Activated naive CD8-positive, alpha-beta T cell (primary cell): Measurements from ENCODE around the gene OR8B3.
"Not testable (repeated sequence)": the region's sequence is repeated elsewhere in the genome, so short reads cannot be mapped to it uniquely, and the experiment has no call there.

ENCODE experiments used
- H3K27ac Mint-ChIP-seq: one replicate; pipeline ENCODE4 v1.8.0; 2021; ENCODE audit warnings: mixed read lengths
- H3K27me3 Mint-ChIP-seq: one replicate; pipeline ENCODE4 v1.8.0; 2021; ENCODE audit warnings: mixed read lengths
- H3K36me3 Mint-ChIP-seq: one replicate; pipeline ENCODE4 v1.8.0; 2021; ENCODE audit warnings: mixed read lengths
- H3K4me1 Mint-ChIP-seq: one replicate; pipeline ENCODE4 v1.8.0; 2021; ENCODE audit warnings: low read depth, mixed read lengths
- H3K4me3 Mint-ChIP-seq: one replicate; pipeline ENCODE4 v1.8.0; 2021; ENCODE audit warnings: mild to moderate bottlenecking, mixed read lengths
- H3K9me3 Mint-ChIP-seq: one replicate; pipeline ENCODE4 v1.8.0; 2021; ENCODE audit warnings: low read depth, mixed read lengths

The OR8B3 gene

DNA sequence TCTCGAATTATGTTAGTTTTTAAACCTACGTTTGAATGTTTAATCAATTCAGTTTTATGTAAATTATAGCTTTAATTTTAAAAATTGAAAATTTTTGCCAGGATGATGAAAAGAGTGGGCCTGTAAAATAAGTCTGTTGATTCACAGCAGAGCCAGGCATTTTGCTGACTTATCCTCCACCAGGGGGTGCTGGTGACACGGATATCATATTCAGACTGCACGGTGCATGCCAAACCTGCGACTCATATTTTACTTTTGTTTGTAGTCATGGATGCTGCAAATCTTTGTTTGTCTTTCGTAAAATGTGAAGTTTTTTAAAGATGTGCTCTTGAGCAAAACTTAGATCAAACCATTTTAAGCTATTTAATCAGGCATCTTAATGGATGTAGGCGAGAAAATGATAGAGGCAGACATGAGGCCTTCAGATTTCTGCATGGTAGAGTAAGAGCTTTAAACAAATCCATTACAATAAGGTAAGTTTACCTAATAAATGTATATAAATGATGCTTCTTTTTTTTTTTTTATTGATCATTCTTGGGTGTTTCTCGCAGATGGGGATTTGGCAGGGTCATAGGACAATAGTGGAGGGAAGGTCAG lies 3.6 kb upstream of the OR8B3 start:
- no peaks in the 10 kb centered on the region for H3K36me3 Mint-ChIP-seq
- no peak overlapping the region for H3K4me3 Mint-ChIP-seq
- H3K27ac Mint-ChIP-seq, result no peak overlapping the region
- H3K4me1 Mint-ChIP-seq, result no peaks in the 10 kb centered on the region
- peaks cover 5% of the 10 kb centered on the region for H3K27me3 Mint-ChIP-seq
- H3K9me3 Mint-ChIP-seq, result no peaks in the 10 kb centered on the region

DNA sequence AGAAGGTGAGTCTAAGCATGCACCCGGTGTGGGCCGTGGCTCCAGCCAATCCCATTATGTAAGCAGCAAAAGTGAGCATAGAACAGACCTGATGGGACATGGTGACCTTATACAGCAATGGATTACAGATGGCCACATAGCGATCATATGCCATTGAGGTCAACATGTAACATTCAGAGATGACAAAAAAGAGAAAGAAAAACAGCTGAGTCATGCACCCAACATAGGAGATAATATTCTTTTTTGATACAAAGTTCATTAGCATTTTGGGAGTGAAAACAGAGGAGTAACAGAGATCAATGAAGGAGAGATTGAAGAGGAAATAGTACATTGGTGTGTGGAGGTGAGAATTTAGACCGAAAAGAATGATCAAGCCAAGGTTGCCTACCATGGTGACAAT lies 2.0 kb downstream of the OR8B3 start:
- not testable (repeated sequence) for H3K27ac Mint-ChIP-seq, H3K27me3 Mint-ChIP-seq, H3K4me3 Mint-ChIP-seq, H3K4me1 Mint-ChIP-seq, H3K36me3 Mint-ChIP-seq, H3K9me3 Mint-ChIP-seq

DNA sequence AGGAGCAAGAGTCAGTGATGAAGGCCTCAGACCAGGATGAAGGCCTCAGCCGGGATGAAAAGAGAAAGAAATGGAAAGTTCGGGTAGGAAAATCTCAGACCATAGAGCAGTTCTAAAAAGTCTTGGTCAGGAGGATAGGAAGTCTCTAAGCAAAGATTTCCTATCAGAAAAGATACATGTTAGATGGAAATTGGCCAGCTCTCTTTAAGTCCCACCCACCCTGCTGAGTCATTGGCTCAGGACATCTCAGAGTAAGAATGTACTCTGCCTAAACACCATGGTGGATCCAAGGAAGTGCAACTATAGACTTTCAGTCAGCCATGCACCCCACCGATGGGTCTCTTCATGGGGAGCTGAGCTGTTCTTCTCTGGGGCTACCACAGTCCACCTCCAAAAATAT lies 4.4 kb downstream of the OR8B3 start:
- Mint-ChIP-seq H3K27ac (no peak overlapping the region), H3K4me3 (no peak overlapping the region), H3K9me3 (no peaks in the 10 kb centered on the region), H3K36me3 (no peaks in the 10 kb centered on the region), H3K27me3 (peaks cover 6% of the 10 kb centered on the region), H3K4me1 (no peaks in the 10 kb centered on the region)

DNA sequence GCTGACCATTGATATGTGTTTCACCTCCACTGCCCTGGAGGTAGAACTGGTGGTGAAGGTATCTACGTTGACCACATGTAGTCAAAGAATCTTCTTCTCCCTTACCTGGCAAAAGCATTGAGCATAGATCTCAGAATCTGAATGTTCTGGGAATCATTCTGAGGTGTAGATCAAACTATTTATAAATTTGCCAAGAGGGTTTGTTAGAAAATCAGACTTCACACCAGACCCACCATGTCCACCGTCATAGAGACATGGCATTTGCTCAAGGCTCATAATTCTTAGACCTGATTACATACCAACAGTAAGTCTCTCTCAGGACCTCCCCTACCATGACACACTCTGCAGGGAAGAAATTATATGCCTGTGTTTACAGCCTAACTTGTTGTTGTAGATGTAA lies 14.4 kb downstream of the OR8B3 start, which contains the start of gene OR8B2:
TSS of gene OR8B2 (minus strand) at position 101 of the 400 bp plus-strand sequence. CDS start 1,156 bp downstream, outside the sequence.
- Mint-ChIP-seq H3K4me1 (no peaks in the 10 kb centered on the region), H3K27ac (no peak within 1 kb of the TSS), H3K27me3 (peaks cover 5% of the 10 kb centered on the region), H3K4me3 (no peak within 1 kb of the TSS), H3K36me3 (no peaks in the 10 kb centered on the region), H3K9me3 (no peaks in the 10 kb centered on the region)

DNA sequence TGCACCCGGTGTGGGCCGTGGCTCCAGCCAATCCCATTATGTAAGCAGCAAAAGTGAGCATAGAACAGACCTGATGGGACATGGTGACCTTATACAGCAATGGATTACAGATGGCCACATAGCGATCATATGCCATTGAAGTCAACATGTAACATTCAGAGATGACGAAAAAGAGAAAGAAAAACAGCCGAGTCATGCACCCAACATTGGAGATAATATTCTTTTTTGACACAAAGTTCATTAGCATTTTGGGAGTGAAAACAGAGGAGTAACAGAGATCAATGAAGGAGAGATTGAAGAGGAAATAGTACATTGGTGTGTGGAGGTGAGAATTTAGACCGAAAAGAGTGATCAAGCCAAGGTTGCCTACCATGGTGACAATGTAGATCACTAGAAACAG lies 16.0 kb downstream of the OR8B3 start:
- H3K4me1 Mint-ChIP-seq, H3K9me3 Mint-ChIP-seq, H3K36me3 Mint-ChIP-seq, H3K27me3 Mint-ChIP-seq, H3K27ac Mint-ChIP-seq, H3K4me3 Mint-ChIP-seq: not testable (repeated sequence)

DNA sequence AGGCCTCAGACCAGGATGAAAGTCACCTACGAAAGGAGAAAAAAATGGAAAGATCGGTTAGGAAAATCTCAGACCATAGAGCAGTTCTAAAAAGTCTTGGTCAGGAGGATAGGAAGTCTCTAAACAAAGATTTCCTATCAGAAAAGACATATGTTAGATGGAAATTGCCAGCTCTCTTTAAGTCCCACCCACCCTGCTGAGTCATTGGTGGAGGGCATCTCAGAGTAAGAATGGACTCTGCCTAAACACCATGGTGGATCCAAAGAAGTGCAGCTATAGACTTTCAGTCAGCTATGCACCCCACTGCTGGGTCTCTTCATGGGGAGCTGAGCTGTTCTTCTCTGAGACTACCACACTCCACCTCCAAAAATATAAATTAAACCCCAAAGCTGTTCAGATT lies 18.2 kb downstream of the OR8B3 start:
- Mint-ChIP-seq H3K27ac (no peak overlapping the region), H3K4me3 (no peak overlapping the region), H3K36me3 (no peaks in the 10 kb centered on the region), H3K9me3 (no peaks in the 10 kb centered on the region), H3K4me1 (no peaks in the 10 kb centered on the region), H3K27me3 (no peaks in the 10 kb centered on the region)

DNA sequence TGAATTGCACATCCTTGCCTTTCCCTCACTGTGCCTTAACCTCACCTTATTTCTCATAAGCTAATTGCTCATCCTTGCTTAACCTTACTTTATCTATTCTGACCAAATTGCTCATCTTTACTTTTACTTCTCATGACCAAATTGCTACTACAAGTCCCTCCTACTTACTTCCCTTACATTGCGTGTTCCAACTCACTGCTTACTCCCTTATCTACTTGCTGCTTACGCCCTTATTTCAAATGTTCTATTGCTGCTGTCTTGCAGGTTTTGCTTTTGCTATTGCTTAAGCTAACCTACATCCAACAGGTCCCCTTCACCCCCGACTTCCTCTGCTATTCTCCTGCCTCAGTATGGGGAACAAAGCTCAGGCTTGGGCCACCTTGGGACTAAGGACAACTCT lies 22.5 kb downstream of the OR8B3 start:
- Mint-ChIP-seq H3K4me3 (no peak overlapping the region), H3K9me3 (no peaks in the 10 kb centered on the region), H3K36me3 (no peaks in the 10 kb centered on the region), H3K27me3 (peaks cover 3% of the 10 kb centered on the region), H3K4me1 (no peaks in the 10 kb centered on the region), H3K27ac (no peak overlapping the region)

DNA sequence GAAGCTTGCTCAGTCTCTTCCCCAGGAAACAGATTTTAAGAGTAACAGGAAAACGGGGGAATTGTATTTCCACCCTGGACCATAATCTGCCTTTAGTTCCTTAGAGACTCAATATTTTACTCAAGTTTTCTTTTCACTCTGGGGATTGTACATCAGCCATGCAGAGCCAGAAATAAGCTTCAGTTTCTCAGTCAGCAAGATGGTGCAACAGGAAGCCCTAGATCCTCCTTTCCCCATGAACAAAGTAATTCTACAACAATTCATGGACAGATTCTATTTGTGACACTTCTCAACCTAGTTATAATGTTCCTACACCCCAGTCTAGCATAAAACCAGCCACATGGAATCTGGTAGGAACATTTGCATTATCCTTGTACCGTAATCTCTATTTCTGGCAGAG lies 39.3 kb downstream of the OR8B3 start:
- Mint-ChIP-seq H3K36me3 (no peaks in the 10 kb centered on the region), H3K27me3 (peaks cover 3% of the 10 kb centered on the region)

DNA sequence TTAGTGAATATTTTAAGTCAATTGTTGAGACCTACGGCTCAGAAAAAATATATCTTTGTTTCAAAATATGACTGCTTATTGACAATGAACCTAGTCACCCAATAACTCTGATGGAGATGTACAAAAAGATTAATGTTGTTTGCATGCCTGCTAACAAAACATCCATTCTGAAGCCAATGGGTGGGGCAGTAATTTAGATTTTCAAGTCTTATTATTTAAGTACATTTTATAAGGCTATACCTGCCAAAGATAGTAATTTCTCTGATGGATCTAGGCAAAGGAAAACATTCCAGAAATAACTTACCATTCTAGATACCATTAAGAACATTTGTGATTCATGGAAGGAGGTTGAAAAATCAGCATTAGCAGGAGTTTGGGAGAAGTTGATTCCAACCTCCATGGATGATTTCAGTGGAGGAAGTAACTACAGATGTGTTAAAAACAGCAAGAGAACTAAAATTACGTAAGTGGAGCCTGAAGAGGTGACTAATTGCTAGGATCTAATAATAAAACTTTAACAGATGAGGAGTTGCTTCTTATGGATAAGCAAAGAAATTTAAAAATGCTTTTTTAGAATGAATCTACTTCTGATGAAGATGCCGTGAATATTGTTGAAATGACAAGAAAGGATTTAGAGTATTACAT lies 52.4 kb downstream of the OR8B3 start:
- Mint-ChIP-seq H3K27ac (no peak overlapping the region), H3K27me3 (peaks cover 3% of the 10 kb centered on the region), H3K36me3 (no peaks in the 10 kb centered on the region), H3K4me1 (no peaks in the 10 kb centered on the region), H3K4me3 (no peak overlapping the region), H3K9me3 (peaks cover 5% of the 10 kb centered on the region)

More for the DNA sequence above, 39.3 kb downstream of the OR8B3 start:
- Mint-ChIP-seq H3K27ac (no peak overlapping the region), H3K4me3 (no peak overlapping the region), H3K9me3 (no peaks in the 10 kb centered on the region), H3K4me1 (no peaks in the 10 kb centered on the region)
